ENCODE results near the gene CER1.

Gene CER1

GRCh38 chr9:14692470-14693250 is 29.9 kb downstream of the CER1 start (continued):
- TF ChIP-seq ZBTB49 (tag by site-specific recombination; IDR thresholded peaks at IDR 0.05; ENCODE audit: low read depth) (no peak), SCRT1 (tag by site-specific recombination; IDR thresholded peaks at IDR 0.05; ENCODE audit: borderline replicate concordance) (peak; percentile 73), ZNF19 (tag by site-specific recombination; IDR thresholded peaks at IDR 0.05; ENCODE audit: low read depth) (no peak), ZNF549 (tag by site-specific recombination; IDR thresholded peaks at IDR 0.05) (no peak), ZNF670 (tag by site-specific recombination; IDR thresholded peaks at IDR 0.05; ENCODE audit: low read depth) (no peak)

- peaks cover 7% of the 10 kb centered on the region; the same call in 1 of the 2 replicates for H3K4me1 ChIP-seq (ENCODE audit: control insufficient read depth, insufficient read depth, low read length)
- no peak overlapping the region for H3K4me3 ChIP-seq (ENCODE audit: low read depth, low read length)
- CTCF ChIA-PET, result interaction anchor here (0.6 to 1.7 kb wide), 7 partner anchors 38 to 1658 kb away, joined by 3 to 8 read pairs (median 3); no protein-coding TSS in a partner anchor
- POLR2A ChIA-PET, result no interaction called here
- TF ChIP-seq ZNF112 (tag by site-specific recombination; IDR thresholded peaks at IDR 0.05) (no peak), WT1 (tag by site-specific recombination; IDR thresholded peaks at IDR 0.05) (no peak), ZNF114 (tag by site-specific recombination; IDR thresholded peaks at IDR 0.05) (no peak), PRDM1 (tag by site-specific recombination; IDR thresholded peaks at IDR 0.05) (peak; percentile 52; the same call in 1 of the 2 replicates), SCRT2 (tag by site-specific recombination; IDR thresholded peaks at IDR 0.05) (0 out of 2 replicates have a peak, but pooled peaks have one; percentile 33), ZNF664 (tag by site-specific recombination; IDR thresholded peaks at IDR 0.05) (no peak), GLI4 (tag by site-specific recombination; IDR thresholded peaks at IDR 0.05) (no peak), KLF7 (tag by site-specific recombination; IDR thresholded peaks at IDR 0.05; ENCODE audit: borderline replicate concordance) (no peak), ZNF701 (tag by site-specific recombination; IDR thresholded peaks at IDR 0.05) (no peak), PRDM6 (tag by site-specific recombination; IDR thresholded peaks at IDR 0.05) (peak; percentile 85), ZNF404 (tag by site-specific recombination; IDR thresholded peaks at IDR 0.05) (no peak)
- TF ChIP-seq, protein P1, sequence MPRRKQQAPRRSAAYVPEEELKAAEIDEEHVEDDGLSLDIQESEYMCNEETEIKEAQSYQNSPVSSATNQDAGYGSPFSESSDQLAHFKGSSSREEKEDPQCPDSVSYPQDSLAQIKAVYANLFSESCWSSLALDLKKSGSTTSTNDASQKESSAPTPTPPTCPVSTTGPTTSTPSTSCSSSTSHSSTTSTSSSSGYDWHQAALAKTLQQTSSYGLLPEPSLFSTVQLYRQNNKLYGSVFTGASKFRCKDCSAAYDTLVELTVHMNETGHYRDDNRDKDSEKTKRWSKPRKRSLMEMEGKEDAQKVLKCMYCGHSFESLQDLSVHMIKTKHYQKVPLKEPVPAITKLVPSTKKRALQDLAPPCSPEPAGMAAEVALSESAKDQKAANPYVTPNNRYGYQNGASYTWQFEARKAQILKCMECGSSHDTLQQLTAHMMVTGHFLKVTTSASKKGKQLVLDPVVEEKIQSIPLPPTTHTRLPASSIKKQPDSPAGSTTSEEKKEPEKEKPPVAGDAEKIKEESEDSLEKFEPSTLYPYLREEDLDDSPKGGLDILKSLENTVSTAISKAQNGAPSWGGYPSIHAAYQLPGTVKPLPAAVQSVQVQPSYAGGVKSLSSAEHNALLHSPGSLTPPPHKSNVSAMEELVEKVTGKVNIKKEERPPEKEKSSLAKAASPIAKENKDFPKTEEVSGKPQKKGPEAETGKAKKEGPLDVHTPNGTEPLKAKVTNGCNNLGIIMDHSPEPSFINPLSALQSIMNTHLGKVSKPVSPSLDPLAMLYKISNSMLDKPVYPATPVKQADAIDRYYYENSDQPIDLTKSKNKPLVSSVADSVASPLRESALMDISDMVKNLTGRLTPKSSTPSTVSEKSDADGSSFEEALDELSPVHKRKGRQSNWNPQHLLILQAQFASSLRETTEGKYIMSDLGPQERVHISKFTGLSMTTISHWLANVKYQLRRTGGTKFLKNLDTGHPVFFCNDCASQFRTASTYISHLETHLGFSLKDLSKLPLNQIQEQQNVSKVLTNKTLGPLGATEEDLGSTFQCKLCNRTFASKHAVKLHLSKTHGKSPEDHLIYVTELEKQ (tag by site-specific recombination; IDR thresholded peaks at IDR 0.05; ENCODE audit: borderline replicate concordance), result no peak
- H3K36me3 ChIP-seq (ENCODE audit: control insufficient read depth in 2 of 2, insufficient read depth in 1 of 2, low read length in 2 of 2), result peaks cover 0 to 20% of the 10 kb centered on the region in 2 experiments; a peak in 1 of 3 replicates
- H3K27ac ChIP-seq (ENCODE audit: extremely low read depth, low read depth, low read length), result no peak overlapping the region
- H3K9me3 ChIP-seq (ENCODE audit: control insufficient read depth, insufficient read depth, low read depth, low read length), result no peaks in the 10 kb centered on the region
These were observed 31.4 kb downstream of the CER1 start for GRCh38 chr9:14690948-14691730.
